IMR-90 (cell line): ENCODE data around the gene BMERB1. TPM values are rescaled to one million over a fixed set of nuclear protein-coding genes. Genes with fewer than 3 reads are reported as not detected.
A peak's percentile ranks its signal among the peaks of the same experiment; 100 is the strongest.

Source experiments
- ATAC-seq: fragments of 200-7000 bp; cut with Tn5 transposase; 2 replicates; pipeline ENCODE4 v1.9.1; 2020; ENCODE audit warnings: low read depth, mild to moderate bottlenecking, moderate library complexity
- BruUV-seq: library from RNA; stranded (reverse); fragments of 400-500 nt; replicated peaks from 2 replicates; lab custom pipeline; 2021; lab: Mats Ljungman, UMichigan
- CTCF ChIA-PET: fragments of 300-600 bp; formaldehyde crosslinking; extraction: SDS; loops from one replicate; lab custom pipeline; 2021; ENCODE audit warnings: antibody characterized with exemption; lab: Yijun Ruan, JAX
- POLR2A ChIA-PET: fragments of 300-600 bp; sonication (Branson Sonifier 250); formaldehyde crosslinking; loops from one replicate; lab custom pipeline; 2022; ENCODE audit warnings: antibody characterized with exemption; ENCODE audit not compliant: unreplicated experiment; lab: Charles Lee
- DNase-seq: peaks from one replicate; pipeline ENCODE4 v3.0.0; 2013
- H2AFZ ChIP-seq: replicated peaks from 2 replicates; pipeline ENCODE3; 2013; ENCODE audit warnings: low read length, mild to moderate bottlenecking; ENCODE audit not compliant: poor library complexity
- H2AK5ac ChIP-seq: 2 replicates; pipeline ENCODE4 v1.6.1; 2013; ENCODE audit warnings: low read depth, low read length, inconsistent platforms
- H2AK9ac ChIP-seq: replicated peaks from 2 replicates; pipeline ENCODE3; 2013; ENCODE audit warnings: mild to moderate bottlenecking, low read depth, low read length, moderate library complexity; ENCODE audit not compliant: poor library complexity
- H2BK120ac ChIP-seq: 2 replicates; pipeline ENCODE4 v1.6.1; 2013; ENCODE audit warnings: low read depth, low read length, inconsistent platforms
- H2BK15ac ChIP-seq: 3 replicates; pipeline ENCODE4 v1.6.1; 2013; ENCODE audit warnings: low read depth, low read length, inconsistent platforms
- H2BK20ac ChIP-seq: 2 replicates; pipeline ENCODE4 v1.6.1; 2013; ENCODE audit warnings: low read depth, mild to moderate bottlenecking, inconsistent platforms, low read length, moderate library complexity
- H2BK5ac ChIP-seq: 2 replicates; pipeline ENCODE4 v1.6.1; 2013; ENCODE audit warnings: mild to moderate bottlenecking, low read depth, low read length, inconsistent platforms; ENCODE audit not compliant: poor library complexity, severe bottlenecking
- H3K14ac ChIP-seq: replicated peaks from 2 replicates; pipeline ENCODE4 v1.6.1; 2013; ENCODE audit warnings: low read depth, low read length, inconsistent platforms
- H3K18ac ChIP-seq: 2 replicates; pipeline ENCODE4 v1.6.1; 2013; ENCODE audit warnings: low read depth, low read length, control low read depth
- H3K23ac ChIP-seq: 2 replicates; pipeline ENCODE4 v1.6.1; 2013; ENCODE audit warnings: low read depth, low read length, inconsistent platforms
- H3K27ac ChIP-seq: 2 replicates; pipeline ENCODE4 v1.5.1; 2013; ENCODE audit warnings: mild to moderate bottlenecking, control low read depth, low read length; ENCODE audit not compliant: insufficient read depth
- H3K27me3 ChIP-seq: 2 replicates; pipeline ENCODE4 v1.6.1; 2013; ENCODE audit warnings: low read length; ENCODE audit not compliant: control insufficient read depth, insufficient read depth
- H3K36me3 ChIP-seq: 2 replicates; pipeline ENCODE4 v1.6.1; 2013; ENCODE audit warnings: low read length, mixed read lengths; ENCODE audit not compliant: control insufficient read depth, insufficient read depth
- H3K4ac ChIP-seq: 2 replicates; pipeline ENCODE4 v1.6.1; 2013; ENCODE audit warnings: low read depth, low read length, inconsistent platforms
- H3K4me1 ChIP-seq: 2 replicates; pipeline ENCODE4 v1.6.1; 2013; ENCODE audit warnings: low read length, mixed read lengths; ENCODE audit not compliant: control insufficient read depth, insufficient read depth
- H3K4me2 ChIP-seq: 2 replicates; pipeline ENCODE4 v1.6.1; 2013; ENCODE audit warnings: low read depth, mild to moderate bottlenecking, control low read depth, low read length, moderate library complexity
- H3K4me3 ChIP-seq: 2 replicates; pipeline ENCODE4 v1.5.1; 2013; ENCODE audit warnings: low read depth, mild to moderate bottlenecking, control low read depth, low read length, moderate library complexity; ENCODE audit not compliant: insufficient read depth
- H3K56ac ChIP-seq: 2 replicates; pipeline ENCODE4 v1.6.1; 2013; ENCODE audit warnings: low read length, inconsistent platforms; ENCODE audit not compliant: insufficient read depth; ENCODE audit errors: extremely low read depth
- H3K79me1 ChIP-seq, 2 experiments: 2 replicates each; pipeline ENCODE4 v1.6.1; 2013; ENCODE audit warnings: low read length in 2 of 2, inconsistent platforms in 1 of 2, low read depth in 1 of 2
- H3K9ac ChIP-seq: 2 replicates; pipeline ENCODE4 v1.6.1; 2013; ENCODE audit warnings: low read depth, low read length, control low read depth
- H3K9me1 ChIP-seq: 2 replicates; pipeline ENCODE4 v1.6.1; 2013; ENCODE audit warnings: low read length, inconsistent platforms; ENCODE audit not compliant: insufficient read depth
- H3K9me3 ChIP-seq: 2 replicates; pipeline ENCODE4 v1.6.1; 2013; ENCODE audit warnings: low read length; ENCODE audit not compliant: control insufficient read depth, insufficient read depth
- H4K20me1 ChIP-seq: 2 replicates; pipeline ENCODE4 v1.6.1; 2013; ENCODE audit warnings: low read length, inconsistent platforms; ENCODE audit not compliant: insufficient read depth
- H4K5ac ChIP-seq: 2 replicates; pipeline ENCODE4 v1.6.1; 2013; ENCODE audit warnings: mild to moderate bottlenecking, low read depth, low read length, control low read depth
- H4K8ac ChIP-seq, 2 experiments: 2 replicates each; pipeline ENCODE4 v1.6.1; 2013; ENCODE audit warnings: low read depth in 2 of 2, low read length in 2 of 2, control low read depth in 1 of 2, inconsistent platforms in 1 of 2
- H4K91ac ChIP-seq: 2 replicates; pipeline ENCODE4 v1.6.1; 2013; ENCODE audit warnings: low read depth, low read length, inconsistent platforms; ENCODE audit not compliant: insufficient read depth
- CEBPB ChIP-seq: IDR thresholded peaks from 2 replicates; pipeline ENCODE4 v1.6.1; 2012; ENCODE audit warnings: low read depth, low read length, improper control_type of control experiment
- MXI1 ChIP-seq: IDR thresholded peaks from 2 replicates; pipeline ENCODE4 v1.6.1; 2012; ENCODE audit warnings: low read depth, mild to moderate bottlenecking, low read length, moderate library complexity, borderline replicate concordance
- WGBS, 2 experiments: methylation state at CpG; one replicate each; pipeline versions ENCODE4 v1.1.5 to v1.1.7; 2013; ENCODE audit warnings: missing lambda C conversion rate in 2 of 2; ENCODE audit not compliant: insufficient read length in 1 of 2; ENCODE audit errors: extremely low coverage in 2 of 2; 5-methylcytosine and 5-hydroxymethylcytosine counted together
- dilution Hi-C: fragments of 300-500 bp; cut with HindIII; formaldehyde crosslinking; loops from one replicate; pipeline ENCODE4 v1.14.3; 2018; ENCODE audit warnings: low sequenced_read_pairs; ENCODE audit not compliant: unreplicated experiment
- in situ Hi-C: fragments of 300-500 bp; cut with MboI; formaldehyde crosslinking; loops from 3 replicates; pipeline ENCODE4 v1.14.3; 2019; ENCODE audit warnings: low sequenced_read_pairs, inconsistent platforms, mixed read lengths
- intact Hi-C: fragments of 100-400 bp; cut with micrococcal nuclease; formaldehyde crosslinking; loops from 2 replicates; pipeline ENCODE4 v1.10.0; 2022
- polyA plus RNA-seq, 3 experiments: library from polyadenylated mRNA; depleted of rRNA; stranded (reverse); fragments of >200 nt; gene quantifications; 2 replicates each; pipeline ENCODE4 v1.2.3, GENCODE V29; 2012; ENCODE audit warnings: low replicate concordance in 1 of 3
- total RNA-seq: library from RNA; depleted of rRNA; stranded (reverse); fragments of >200 nt; gene quantifications from 2 replicates; pipeline ENCODE4 v1.2.3, GENCODE V29; 2012

Gene BMERB1
- total and polyA plus RNA-seq, 2 of the 4 experiments (the other 2 are of a cell fraction): 22.6 to 32.9 TPM

- Histone ChIP-seq H3K9me1 (peaks cover 7% of the 10 kb centered on the region), H3K9me3 (no peaks in the 10 kb centered on the region), H2AK9ac (no peak overlapping the region), H4K8ac (no peak overlapping the region), H3K27ac (peak overlapping the region; percentile 73; the same call in 1 of the 2 replicates), H3K9ac (no peak overlapping the region), H2BK5ac (no peak overlapping the region), H4K5ac (0 out of 2 replicates have a peak overlapping the region, but pooled peaks have one; percentile 27), H2BK15ac (no peak overlapping the region), H3K14ac (peak overlapping the region; percentile 61; the same call in 1 of the 2 replicates), H3K56ac (no peak overlapping the region), H2BK120ac (no peak overlapping the region), H3K79me1 (peaks cover 0 to 8% of the 10 kb centered on the region in 2 experiments; a peak in 3 of 4 replicates), H2AFZ (no peak overlapping the region), H3K4me3 (no peak overlapping the region), H3K23ac (no peak overlapping the region), H2AK5ac (peak overlapping the region; percentile 68; the same call in 1 of the 2 replicates), H4K20me1 (no peaks in the 10 kb centered on the region), H3K4me2 (peak overlapping the region; percentile 73), H3K36me3 (peaks cover 17% of the 10 kb centered on the region), H4K91ac (no peak overlapping the region), H2BK20ac (no peak overlapping the region; the same call in 1 of the 2 replicates), H3K4me1 (peaks cover 12% of the 10 kb centered on the region), H3K18ac (peak overlapping the region; percentile 87), H3K27me3 (no peaks in the 10 kb centered on the region), H3K4ac (peak overlapping the region; percentile 45; the same call in 1 of the 2 replicates)
- dilution Hi-C loops: no loop called here
- CTCF ChIA-PET: no interaction called here
- peak; percentile 76 for ATAC-seq
- intact Hi-C loops: no loop called here
- in situ Hi-C loops: no loop called here
- TF ChIP-seq MXI1 (no peak), CEBPB (peak; percentile 96)
- no TSS peak for BruUV-seq
- 34% methylated on average over 5 of the region's 9 CpGs; no CpG with 5 or more reads in 1 of the 2 experiments for WGBS, 2 experiments
- POLR2A ChIA-PET: no interaction called here
- DNase-seq: peak; percentile 67
Measured at GRCh38 chr16:15572329-15573001, 138.1 kb downstream of the BMERB1 start.
